ENCODE measurements around the gene STK38L.
"Not testable (repeated sequence)": the region's sequence is repeated elsewhere in the genome, so short reads cannot be mapped to it uniquely, and the experiment has no call there.

STK38L gene

GRCh38 chr12:27231374-27231773, 12.7 kb upstream of the STK38L start:
- not testable (repeated sequence) for H3K79me2 ChIP-seq (ENCODE audit: control insufficient read depth, insufficient read depth, low read length, unreplicated experiment); H3K27me3 ChIP-seq (ENCODE audit: insufficient read depth, low read length); H3K27ac ChIP-seq (ENCODE audit: low read depth, low read length); H3K4me3 ChIP-seq (ENCODE audit: low read depth, low read length); H3K4me1 ChIP-seq (ENCODE audit: control insufficient read depth, insufficient read depth, low read length, unreplicated experiment); H2AFZ ChIP-seq (ENCODE audit: low read length, unreplicated experiment); H3K36me3 ChIP-seq (ENCODE audit: insufficient read depth, low read length)

DNA sequence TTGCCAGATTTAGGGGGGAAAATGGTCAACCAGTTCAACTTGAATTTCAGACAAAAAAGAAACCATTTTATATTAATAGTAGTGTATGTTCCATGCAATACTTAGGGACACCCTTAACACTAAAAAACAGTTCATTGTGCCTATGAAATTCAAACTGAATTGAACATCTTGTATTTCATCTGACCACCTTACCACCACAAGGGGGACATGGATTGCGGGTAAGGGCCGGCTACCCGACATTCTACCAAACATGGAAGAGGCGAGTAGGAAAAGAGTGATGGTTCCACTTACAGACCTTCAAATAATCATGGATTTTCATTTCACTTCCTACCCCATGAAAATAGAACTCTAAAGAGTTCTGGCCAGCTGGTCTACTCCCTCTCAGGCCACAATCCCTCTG, 10.3 kb upstream of the STK38L start:
- H3K79me2 ChIP-seq (ENCODE audit: control insufficient read depth, insufficient read depth, low read length, unreplicated experiment): no peaks in the 10 kb centered on the region
- H3K27ac ChIP-seq (ENCODE audit: low read depth, low read length): no peak overlapping the region
- H3K36me3 ChIP-seq (ENCODE audit: insufficient read depth, low read length): no peaks in the 10 kb centered on the region
- no peaks in the 10 kb centered on the region for H3K27me3 ChIP-seq (ENCODE audit: insufficient read depth, low read length)
- no peak overlapping the region for H2AFZ ChIP-seq (ENCODE audit: low read length, unreplicated experiment)
- H3K4me3 ChIP-seq (ENCODE audit: low read depth, low read length): no peak overlapping the region
- H3K4me1 ChIP-seq (ENCODE audit: control insufficient read depth, insufficient read depth, low read length, unreplicated experiment): no peaks in the 10 kb centered on the region

DNA sequence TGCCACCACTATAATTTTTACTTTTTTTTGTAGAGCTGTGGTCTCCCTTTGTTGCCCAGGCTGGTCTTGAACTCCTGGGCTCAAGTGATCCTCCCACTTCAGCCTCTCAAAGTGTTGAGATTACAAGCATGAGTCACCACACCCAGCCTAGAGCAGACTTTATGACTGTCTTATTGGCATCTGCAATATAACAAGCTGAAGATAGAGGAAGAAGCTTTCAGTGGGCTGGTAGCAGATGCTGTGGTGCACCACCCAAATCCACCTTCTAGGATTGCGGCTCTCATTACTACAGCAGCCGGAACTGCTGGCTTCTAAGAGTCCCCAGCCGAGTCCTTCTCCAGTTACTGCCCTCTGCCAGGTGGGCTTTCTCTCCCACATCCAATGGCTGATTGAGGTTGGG, 7.6 kb upstream of the STK38L start:
- no peaks in the 10 kb centered on the region for H3K79me2 ChIP-seq (ENCODE audit: control insufficient read depth, insufficient read depth, low read length, unreplicated experiment)
- H3K27ac ChIP-seq (ENCODE audit: low read depth, low read length): no peak overlapping the region
- H2AFZ ChIP-seq (ENCODE audit: low read length, unreplicated experiment): no peak overlapping the region
- no peaks in the 10 kb centered on the region for H3K36me3 ChIP-seq (ENCODE audit: insufficient read depth, low read length)
- no peak overlapping the region for H3K4me3 ChIP-seq (ENCODE audit: low read depth, low read length)
- H3K27me3 ChIP-seq (ENCODE audit: insufficient read depth, low read length): no peaks in the 10 kb centered on the region
- H3K4me1 ChIP-seq (ENCODE audit: control insufficient read depth, insufficient read depth, low read length, unreplicated experiment): no peaks in the 10 kb centered on the region

GRCh38 chr12:27237790-27238771, 6.0 kb upstream of the STK38L start:
- Histone ChIP-seq H3K4me1 (ENCODE audit: control insufficient read depth, insufficient read depth, low read length, unreplicated experiment) (no peaks in the 10 kb centered on the region), H3K27ac (ENCODE audit: low read depth, low read length) (no peak overlapping the region), H3K27me3 (ENCODE audit: insufficient read depth, low read length) (no peaks in the 10 kb centered on the region), H2AFZ (ENCODE audit: low read length, unreplicated experiment) (no peak overlapping the region), H3K36me3 (ENCODE audit: insufficient read depth, low read length) (no peaks in the 10 kb centered on the region), H3K79me2 (ENCODE audit: control insufficient read depth, insufficient read depth, low read length, unreplicated experiment) (no peaks in the 10 kb centered on the region), H3K4me3 (ENCODE audit: low read depth, low read length) (no peak overlapping the region)

DNA sequence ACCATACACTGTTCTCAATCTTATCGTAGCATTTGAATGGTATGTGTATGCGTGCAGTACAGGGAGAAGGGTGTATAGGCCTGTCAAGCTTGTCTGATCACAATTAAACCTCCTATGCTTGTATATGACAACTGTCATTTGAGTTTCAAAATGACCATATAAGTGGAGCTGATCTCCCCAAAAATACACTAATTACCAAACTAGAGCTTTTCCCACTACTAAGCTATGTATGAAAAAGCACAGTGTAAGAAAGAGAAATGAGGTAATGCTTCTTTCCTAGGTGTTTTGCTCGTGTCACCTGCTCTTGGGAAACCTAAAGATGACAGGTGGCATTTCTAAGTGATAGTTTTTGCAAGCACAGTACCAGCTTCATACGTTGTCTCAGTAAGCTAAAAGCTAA, 1.1 kb upstream of the STK38L start:
- no peaks in the 10 kb centered on the region for H3K27me3 ChIP-seq (ENCODE audit: insufficient read depth, low read length)
- H3K27ac ChIP-seq (ENCODE audit: low read depth, low read length): no peak overlapping the region
- 0 out of 2 replicates have a peak, but pooled peaks cover 3% of the 10 kb centered on the region for H3K36me3 ChIP-seq (ENCODE audit: insufficient read depth, low read length)
- no peak overlapping the region for H2AFZ ChIP-seq (ENCODE audit: low read length, unreplicated experiment)
- H3K4me1 ChIP-seq (ENCODE audit: control insufficient read depth, insufficient read depth, low read length, unreplicated experiment): peaks cover 14% of the 10 kb centered on the region
- H3K79me2 ChIP-seq (ENCODE audit: control insufficient read depth, insufficient read depth, low read length, unreplicated experiment): peaks cover 33% of the 10 kb centered on the region
- no peak overlapping the region for H3K4me3 ChIP-seq (ENCODE audit: low read depth, low read length)

DNA sequence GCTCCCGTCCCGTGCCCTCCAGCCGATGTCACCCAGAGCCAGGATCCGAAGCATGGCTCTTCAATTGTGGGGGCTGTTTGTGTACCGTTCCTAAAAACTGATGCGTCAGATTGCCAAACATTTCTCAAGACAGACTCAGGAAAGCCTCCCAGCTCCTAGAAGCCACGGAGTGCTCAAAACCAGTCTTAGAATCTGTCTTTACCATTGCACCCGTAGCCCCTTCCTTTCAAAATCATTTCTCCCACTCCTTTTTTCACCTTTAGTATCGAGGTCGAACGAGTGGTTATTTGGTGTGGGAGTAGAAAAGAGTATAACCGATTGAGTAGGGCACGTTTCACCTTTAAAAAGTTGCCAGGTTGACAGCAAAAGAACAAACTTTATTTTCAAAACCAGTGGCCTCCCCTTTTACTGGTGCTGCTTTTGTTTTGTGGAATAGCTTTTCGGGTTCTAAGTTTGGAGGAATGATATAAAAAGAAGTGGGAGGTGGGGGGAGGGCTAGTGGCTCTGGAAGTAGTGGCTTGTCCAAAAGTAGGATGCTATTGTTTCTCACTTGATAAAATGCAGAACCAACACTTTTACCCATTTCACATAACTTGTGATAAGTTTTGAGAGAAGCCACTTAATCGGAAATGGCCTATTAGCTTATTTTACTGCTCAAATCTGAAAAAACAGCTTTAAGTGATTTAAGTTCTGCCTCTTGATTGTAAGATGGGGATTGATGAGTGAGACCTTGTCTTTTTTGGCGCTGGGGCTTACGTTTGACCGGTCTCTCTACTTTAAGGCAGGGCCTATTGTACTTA, 803 bp downstream of the STK38L start:
- H3K79me2 ChIP-seq (ENCODE audit: control insufficient read depth, insufficient read depth, low read length, unreplicated experiment): peaks cover 49% of the 10 kb centered on the region
- no peaks in the 10 kb centered on the region for H3K27me3 ChIP-seq (ENCODE audit: insufficient read depth, low read length)
- H2AFZ ChIP-seq (ENCODE audit: low read length, unreplicated experiment): peak overlapping the region; percentile 71
- H3K4me3 ChIP-seq (ENCODE audit: low read depth, low read length): peak overlapping the region; percentile 87
- peaks cover 14% of the 10 kb centered on the region for H3K4me1 ChIP-seq (ENCODE audit: control insufficient read depth, insufficient read depth, low read length, unreplicated experiment)
- H3K36me3 ChIP-seq (ENCODE audit: insufficient read depth, low read length): 0 out of 2 replicates have a peak, but pooled peaks cover 3% of the 10 kb centered on the region
- H3K27ac ChIP-seq (ENCODE audit: low read depth, low read length): peak overlapping the region; percentile 52

- H3K4me1 ChIP-seq (ENCODE audit: control insufficient read depth, insufficient read depth, low read length, unreplicated experiment): peaks cover 14% of the 10 kb centered on the region
- peak overlapping the region; percentile 87 for H3K4me3 ChIP-seq (ENCODE audit: low read depth, low read length)
- peaks cover 52% of the 10 kb centered on the region for H3K79me2 ChIP-seq (ENCODE audit: control insufficient read depth, insufficient read depth, low read length, unreplicated experiment)
- no peak overlapping the region for H2AFZ ChIP-seq (ENCODE audit: low read length, unreplicated experiment)
- no peak overlapping the region for H3K27ac ChIP-seq (ENCODE audit: low read depth, low read length)
- H3K27me3 ChIP-seq (ENCODE audit: insufficient read depth, low read length): no peaks in the 10 kb centered on the region
- H3K36me3 ChIP-seq (ENCODE audit: insufficient read depth, low read length): 0 out of 2 replicates have a peak, but pooled peaks cover 3% of the 10 kb centered on the region
These were observed 2.1 kb downstream of the STK38L start for GRCh38 chr12:27246141-27246540.

GRCh38 chr12:27246774-27247173, 2.7 kb downstream of the STK38L start:
- Histone ChIP-seq H3K4me1 (ENCODE audit: control insufficient read depth, insufficient read depth, low read length, unreplicated experiment) (peaks cover 14% of the 10 kb centered on the region), H3K27ac (ENCODE audit: low read depth, low read length) (no peak overlapping the region), H3K36me3 (ENCODE audit: insufficient read depth, low read length) (0 out of 2 replicates have a peak, but pooled peaks cover 3% of the 10 kb centered on the region), H3K4me3 (ENCODE audit: low read depth, low read length) (no peak overlapping the region; the same call in 1 of the 2 replicates), H3K79me2 (ENCODE audit: control insufficient read depth, insufficient read depth, low read length, unreplicated experiment) (peaks cover 58% of the 10 kb centered on the region), H3K27me3 (ENCODE audit: insufficient read depth, low read length) (no peaks in the 10 kb centered on the region), H2AFZ (ENCODE audit: low read length, unreplicated experiment) (no peak overlapping the region)

DNA sequence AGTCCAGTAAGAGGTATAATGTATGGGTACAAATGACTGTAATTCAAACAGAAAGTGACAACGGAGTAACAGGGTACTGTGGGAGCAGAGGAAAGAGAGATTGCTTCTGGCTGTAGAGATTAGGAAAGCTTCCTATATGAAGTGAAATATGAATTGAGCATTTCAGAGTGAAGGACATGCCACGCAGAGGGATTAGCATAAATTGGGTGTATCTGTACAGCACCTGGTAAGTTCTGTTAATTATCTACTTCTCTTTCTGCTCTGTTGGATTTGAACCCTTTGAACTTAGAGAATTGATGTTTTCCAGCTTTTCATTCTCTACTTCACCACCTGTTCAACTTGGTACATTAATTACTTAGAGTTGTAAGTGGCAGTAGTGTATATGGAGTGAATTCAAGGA, 8.8 kb downstream of the STK38L start:
- Histone ChIP-seq H2AFZ (ENCODE audit: low read length, unreplicated experiment) (no peak overlapping the region), H3K36me3 (ENCODE audit: insufficient read depth, low read length) (no peaks in the 10 kb centered on the region), H3K27me3 (ENCODE audit: insufficient read depth, low read length) (no peaks in the 10 kb centered on the region), H3K79me2 (ENCODE audit: control insufficient read depth, insufficient read depth, low read length, unreplicated experiment) (peaks cover 61% of the 10 kb centered on the region), H3K27ac (ENCODE audit: low read depth, low read length) (no peak overlapping the region), H3K4me3 (ENCODE audit: low read depth, low read length) (no peak overlapping the region), H3K4me1 (ENCODE audit: control insufficient read depth, insufficient read depth, low read length, unreplicated experiment) (peaks cover 6% of the 10 kb centered on the region)

DNA sequence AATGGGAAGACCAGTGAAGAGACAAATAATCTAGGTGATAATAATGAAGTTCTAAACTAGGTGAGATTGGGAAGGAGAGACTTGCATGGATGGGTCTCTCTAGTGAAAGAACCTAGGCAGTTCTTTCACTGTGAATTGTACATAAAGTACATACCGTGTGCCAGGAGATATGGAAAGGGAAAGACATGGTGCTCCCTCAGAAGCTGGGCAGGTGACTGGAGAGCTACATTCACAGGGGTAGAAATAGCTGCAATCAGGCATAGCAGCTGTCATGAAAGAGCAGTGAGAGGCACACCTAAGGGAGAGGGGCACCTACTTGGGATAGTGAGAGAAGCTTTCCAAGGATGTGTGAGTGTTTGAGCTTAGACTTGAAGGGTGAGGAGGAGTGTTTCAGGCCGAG, 9.3 kb downstream of the STK38L start:
- no peaks in the 10 kb centered on the region for H3K36me3 ChIP-seq (ENCODE audit: insufficient read depth, low read length)
- H2AFZ ChIP-seq (ENCODE audit: low read length, unreplicated experiment): no peak overlapping the region
- H3K27ac ChIP-seq (ENCODE audit: low read depth, low read length): no peak overlapping the region
- peaks cover 6% of the 10 kb centered on the region for H3K4me1 ChIP-seq (ENCODE audit: control insufficient read depth, insufficient read depth, low read length, unreplicated experiment)
- no peak overlapping the region for H3K4me3 ChIP-seq (ENCODE audit: low read depth, low read length)
- peaks cover 57% of the 10 kb centered on the region for H3K79me2 ChIP-seq (ENCODE audit: control insufficient read depth, insufficient read depth, low read length, unreplicated experiment)
- no peaks in the 10 kb centered on the region for H3K27me3 ChIP-seq (ENCODE audit: insufficient read depth, low read length)

All from ACC112 (cell line).